Stimulated activated naive B cell treated with anti-CD40 and anti-IgM and Interleukin-4, amounts not matched to agents 10 μg/mL and 1 μg/mL and 100 μg/mL, for 72 hours (primary cell): ENCODE results near the gene NRG2.
A peak's percentile ranks its signal among the peaks of the same experiment; 100 is the strongest.

Source experiments
- ATAC-seq, 2 donors: fragments of 150-1000 bp; cut with Tn5 transposase; replicated peaks; 2 replicates each; pipeline ENCODE4 v1.10.0; 2021; ENCODE audit warnings: moderate library complexity in 1 of 2
- DNase-seq: peaks from one replicate; pipeline ENCODE4 v3.0.0; 2021
- H3K27ac Mint-ChIP-seq: one replicate; pipeline ENCODE4 v1.8.0; 2022; ENCODE audit warnings: mild to moderate bottlenecking, mixed read lengths
- H3K27me3 Mint-ChIP-seq, 2 donors: one replicate each; pipeline ENCODE4 v1.8.0; 2022; ENCODE audit warnings: mixed read lengths in 2 of 2
- H3K36me3 Mint-ChIP-seq, 2 donors: one replicate each; pipeline ENCODE4 v1.8.0; 2022; ENCODE audit warnings: mixed read lengths in 2 of 2, mild to moderate bottlenecking in 1 of 2
- H3K4me1 Mint-ChIP-seq, 2 donors: one replicate each; pipeline ENCODE4 v1.8.0; 2022; ENCODE audit warnings: mixed read lengths in 2 of 2, mild to moderate bottlenecking in 1 of 2
- H3K4me3 Mint-ChIP-seq, 2 donors: one replicate each; pipeline ENCODE4 v1.8.0; 2022; ENCODE audit warnings: mild to moderate bottlenecking in 2 of 2, mixed read lengths in 2 of 2, moderate library complexity in 1 of 2
- H3K9me3 Mint-ChIP-seq, 2 donors: one replicate each; pipeline ENCODE4 v1.8.0; 2022; ENCODE audit warnings: mixed read lengths in 2 of 2, mild to moderate bottlenecking in 1 of 2

NRG2 gene

GRCh38 chr5:139964266-139964993 is 78.7 kb downstream of the NRG2 start:
- H3K27me3 Mint-ChIP-seq, result peaks cover 14 to 36% of the 10 kb centered on the region in 2 donors
- no peaks in the 10 kb centered on the region for H3K4me1 Mint-ChIP-seq
- H3K36me3 Mint-ChIP-seq, result no peaks in the 10 kb centered on the region
- H3K9me3 Mint-ChIP-seq, result no peaks in the 10 kb centered on the region
- no peak for ATAC-seq
- H3K27ac Mint-ChIP-seq, result no peak overlapping the region
- DNase-seq, result no peak
- no peak overlapping the region for H3K4me3 Mint-ChIP-seq

DNA sequence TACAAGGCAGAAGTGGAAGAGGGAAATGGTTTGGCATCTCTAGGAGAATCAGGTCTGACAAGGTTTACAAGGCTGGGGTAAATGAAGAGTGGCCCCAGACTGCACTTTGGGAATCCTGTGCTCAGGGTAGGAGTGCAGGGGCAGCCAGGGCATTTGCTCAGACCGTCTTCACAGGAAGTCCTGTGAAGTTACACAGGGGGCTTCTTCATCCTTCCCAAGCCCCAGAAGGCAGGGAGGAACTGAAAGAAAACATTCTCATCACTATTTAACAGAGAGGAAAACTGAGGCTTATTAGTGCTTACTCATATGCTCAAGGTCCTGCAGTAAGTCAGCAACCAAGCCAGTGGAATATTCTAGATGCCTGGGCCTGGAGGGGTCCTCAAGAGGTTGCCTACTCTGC is 80.7 kb downstream of the NRG2 start:
- Mint-ChIP-seq H3K27ac (no peak overlapping the region), H3K36me3 (no peaks in the 10 kb centered on the region), H3K4me3 (no peak overlapping the region), H3K9me3 (no peaks in the 10 kb centered on the region), H3K4me1 (no peaks in the 10 kb centered on the region), H3K27me3 (peaks cover 10 to 33% of the 10 kb centered on the region in 2 donors)
- DNase-seq (no peak), ATAC-seq (no peak)

GRCh38 chr5:139961435-139962157 is 81.5 kb downstream of the NRG2 start:
- DNase-seq (no peak), ATAC-seq (peak in 1 of 2 donors; percentile 47)
- no peak overlapping the region for H3K4me3 Mint-ChIP-seq

GRCh38 chr5:139960723-139961383 is 82.2 kb downstream of the NRG2 start:
- Mint-ChIP-seq H3K9me3 (no peaks in the 10 kb centered on the region), H3K36me3 (no peaks in the 10 kb centered on the region), H3K27ac (no peak overlapping the region), H3K4me3 (no peak overlapping the region), H3K4me1 (no peaks in the 10 kb centered on the region), H3K27me3 (peaks cover 10 to 43% of the 10 kb centered on the region in 2 donors)
- ATAC-seq (peak; percentile 78 to 88), DNase-seq (peak; percentile 18)

More at GRCh38 chr5:139961435-139962157, 81.5 kb downstream of the NRG2 start:
- Mint-ChIP-seq H3K9me3 (no peaks in the 10 kb centered on the region), H3K27ac (no peak overlapping the region), H3K4me1 (no peaks in the 10 kb centered on the region), H3K36me3 (no peaks in the 10 kb centered on the region), H3K27me3 (peaks cover 10 to 35% of the 10 kb centered on the region in 2 donors)

- no peaks in the 10 kb centered on the region for H3K36me3 Mint-ChIP-seq
- no peak overlapping the region for H3K27ac Mint-ChIP-seq
- H3K27me3 Mint-ChIP-seq, result peaks cover 27 to 38% of the 10 kb centered on the region in 2 donors
- ATAC-seq, result no peak
- no peaks in the 10 kb centered on the region for H3K4me1 Mint-ChIP-seq
- no peaks in the 10 kb centered on the region for H3K9me3 Mint-ChIP-seq
- H3K4me3 Mint-ChIP-seq, result no peak overlapping the region
- DNase-seq, result no peak
Measured at GRCh38 chr5:139958432-139959148, 84.5 kb downstream of the NRG2 start.

DNA sequence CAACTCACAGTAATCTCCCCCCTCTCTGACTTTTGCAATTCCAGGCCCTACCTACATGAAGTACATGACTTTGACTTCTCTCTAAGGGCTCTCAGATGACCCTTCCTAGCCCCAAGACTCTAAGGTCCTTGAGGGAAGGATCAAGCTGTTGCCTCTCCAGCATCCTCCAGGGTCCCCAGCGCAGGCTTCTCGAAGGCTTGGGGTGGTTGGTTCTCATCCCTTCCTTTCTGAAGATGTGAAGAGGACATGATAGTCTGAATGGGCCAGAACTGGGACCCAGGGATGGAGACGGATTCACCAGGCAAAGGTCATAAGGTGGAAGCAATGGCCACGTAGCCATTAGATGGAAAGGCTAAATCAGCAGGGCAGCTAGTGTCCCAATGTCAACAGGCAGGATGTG is 86.8 kb downstream of the NRG2 start:
- H3K4me1 Mint-ChIP-seq, result no peaks in the 10 kb centered on the region
- no peak overlapping the region for H3K4me3 Mint-ChIP-seq
- H3K27me3 Mint-ChIP-seq, result peaks cover 30 to 39% of the 10 kb centered on the region in 2 donors
- H3K9me3 Mint-ChIP-seq, result no peaks in the 10 kb centered on the region
- no peak overlapping the region for H3K27ac Mint-ChIP-seq
- no peaks in the 10 kb centered on the region for H3K36me3 Mint-ChIP-seq
- no peak for ATAC-seq
- DNase-seq, result no peak

- Mint-ChIP-seq H3K27ac (no peak overlapping the region), H3K4me3 (no peak overlapping the region), H3K36me3 (no peaks in the 10 kb centered on the region), H3K27me3 (peaks cover 32 to 42% of the 10 kb centered on the region in 2 donors), H3K4me1 (no peaks in the 10 kb centered on the region), H3K9me3 (no peaks in the 10 kb centered on the region)
- DNase-seq (no peak), ATAC-seq (no peak)
Measured at GRCh38 chr5:139955616-139956273, 87.4 kb downstream of the NRG2 start.

- Mint-ChIP-seq H3K4me1 (no peaks in the 10 kb centered on the region), H3K4me3 (no peak overlapping the region), H3K27me3 (peaks cover 35 to 47% of the 10 kb centered on the region in 2 donors), H3K9me3 (no peaks in the 10 kb centered on the region), H3K36me3 (no peaks in the 10 kb centered on the region), H3K27ac (no peak overlapping the region)
- DNase-seq (no peak), ATAC-seq (peak in 1 of 2 donors; percentile 47)
Measured at GRCh38 chr5:139955053-139955605, 88.0 kb downstream of the NRG2 start.

- Mint-ChIP-seq H3K36me3 (no peaks in the 10 kb centered on the region), H3K27ac (no peak overlapping the region), H3K4me3 (no peak overlapping the region), H3K4me1 (no peaks in the 10 kb centered on the region), H3K9me3 (no peaks in the 10 kb centered on the region), H3K27me3 (peaks cover 30 to 47% of the 10 kb centered on the region in 2 donors)
- ATAC-seq, result no peak
- no peak for DNase-seq
Measured at GRCh38 chr5:139954462-139954861, 88.6 kb downstream of the NRG2 start.

DNA sequence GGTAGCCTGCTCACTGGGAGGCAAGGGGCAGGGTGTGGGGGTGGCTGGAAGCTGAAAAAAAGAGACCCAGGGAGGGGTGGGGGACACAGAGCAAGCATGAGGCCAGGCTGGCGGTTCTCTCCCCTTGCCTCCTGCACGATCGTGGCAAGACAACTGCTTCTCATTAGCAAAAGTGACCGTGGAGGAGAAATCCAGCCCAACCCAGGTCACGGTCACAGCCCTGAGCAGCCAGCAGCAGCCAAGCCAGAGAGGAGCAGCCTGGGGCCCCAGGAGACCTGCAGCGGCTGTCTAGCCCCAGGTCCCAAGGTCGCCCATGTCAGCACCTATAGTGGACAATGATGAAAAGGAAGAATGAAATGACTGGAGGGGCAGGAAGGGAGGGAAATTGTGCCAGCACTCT is 89.1 kb downstream of the NRG2 start:
- Mint-ChIP-seq H3K27me3 (peaks cover 30 to 47% of the 10 kb centered on the region in 2 donors), H3K27ac (no peak overlapping the region), H3K4me3 (no peak overlapping the region), H3K9me3 (no peaks in the 10 kb centered on the region), H3K4me1 (no peaks in the 10 kb centered on the region), H3K36me3 (no peaks in the 10 kb centered on the region)
- ATAC-seq, result no peak
- no peak for DNase-seq

DNA sequence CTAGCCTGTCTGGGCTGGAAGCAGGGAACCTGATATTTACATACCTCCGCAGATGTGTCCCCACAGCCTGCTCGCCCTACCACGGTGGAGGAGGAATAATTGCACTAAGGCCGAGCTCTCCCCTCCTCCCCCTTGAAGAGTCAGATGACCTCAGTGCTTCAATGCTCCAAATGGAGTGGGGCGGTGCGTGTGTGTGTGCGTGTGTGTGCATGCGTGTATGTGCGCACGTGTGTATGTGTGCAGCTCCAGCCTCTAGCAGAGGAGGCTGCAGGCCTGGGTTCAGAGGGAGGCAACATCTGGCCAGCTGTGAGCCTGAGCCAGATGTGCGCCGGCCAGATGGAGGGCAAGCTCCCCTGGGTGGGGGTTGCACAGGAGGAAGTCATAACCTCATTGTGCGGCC is 90.5 kb downstream of the NRG2 start:
- H3K4me1 Mint-ChIP-seq, result no peaks in the 10 kb centered on the region
- H3K4me3 Mint-ChIP-seq, result no peak overlapping the region
- H3K9me3 Mint-ChIP-seq, result no peaks in the 10 kb centered on the region
- ATAC-seq, result no peak
- H3K27ac Mint-ChIP-seq, result no peak overlapping the region
- H3K27me3 Mint-ChIP-seq, result peaks cover 30 to 46% of the 10 kb centered on the region in 2 donors
- H3K36me3 Mint-ChIP-seq, result no peaks in the 10 kb centered on the region
- no peak for DNase-seq

DNA sequence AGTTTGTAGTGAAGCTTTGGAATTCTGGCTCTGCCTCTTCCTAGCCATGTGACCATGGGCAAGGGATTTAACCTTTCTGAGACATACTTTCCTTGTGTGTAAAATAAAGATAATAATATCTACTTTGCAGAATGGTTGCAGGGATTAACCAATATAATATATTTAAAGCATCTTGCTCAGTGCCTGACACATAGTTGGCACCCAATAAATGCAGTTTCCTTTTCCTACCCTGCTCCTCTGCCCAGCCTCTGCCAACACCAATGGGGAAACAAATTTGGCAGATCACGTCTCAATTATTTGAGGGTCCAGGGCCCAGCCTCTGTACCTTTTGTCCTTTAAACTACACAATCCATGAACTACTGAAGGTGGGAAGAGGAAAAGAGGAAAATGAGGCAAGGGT is 91.1 kb downstream of the NRG2 start:
- no peak for ATAC-seq
- Mint-ChIP-seq H3K4me3 (no peak overlapping the region), H3K36me3 (no peaks in the 10 kb centered on the region), H3K27ac (no peak overlapping the region), H3K27me3 (peaks cover 30 to 42% of the 10 kb centered on the region in 2 donors), H3K9me3 (no peaks in the 10 kb centered on the region), H3K4me1 (peaks cover 0 to under 1% of the 10 kb centered on the region in 2 donors)
- no peak for DNase-seq

GRCh38 chr5:139951296-139951924 is 91.7 kb downstream of the NRG2 start:
- no peak for ATAC-seq
- no peaks in the 10 kb centered on the region for H3K36me3 Mint-ChIP-seq
- peaks cover 2 to 6% of the 10 kb centered on the region in 2 donors for H3K4me1 Mint-ChIP-seq
- H3K27me3 Mint-ChIP-seq, result peaks cover 30 to 40% of the 10 kb centered on the region in 2 donors
- no peaks in the 10 kb centered on the region for H3K9me3 Mint-ChIP-seq
- H3K4me3 Mint-ChIP-seq, result no peak overlapping the region
- DNase-seq, result no peak
- H3K27ac Mint-ChIP-seq, result no peak overlapping the region
